ENCODE results near the gene IFFO2. TPM values are rescaled to one million over a fixed set of nuclear protein-coding genes. Genes with fewer than 3 reads are reported as not detected.
"Not testable (repeated sequence)": the region's sequence is repeated elsewhere in the genome, so short reads cannot be mapped to it uniquely, and the experiment has no call there.

IFFO2 gene
- total RNA-seq, 2 experiments from 2014 or later = 48.3 to 62.7 TPM

- ChIA-PET CTCF (interaction anchor here (0.8 to 1.8 kb wide), 4 partner anchors 8 to 197 kb away, joined by 3 to 9 read pairs (median 4); no protein-coding TSS in a partner anchor), POLR2A (interaction anchor here (0.5 kb wide), 1 partner anchor 118 kb away, joined by 3 read pairs; no protein-coding TSS in a partner anchor)
- DNase-seq (no peak), ATAC-seq (no peak)
- Mint-ChIP-seq H3K36me3 (ENCODE audit: low read depth) (no peaks in the 10 kb centered on the region), H3K27ac (no peak overlapping the region), H3K27me3 (no peaks in the 10 kb centered on the region), H3K4me1 (no peaks in the 10 kb centered on the region), H3K4me3 (no peak overlapping the region), H3K9me3 (ENCODE audit: low read depth) (no peaks in the 10 kb centered on the region)
- intact Hi-C loops (cut with DNase I, micrococcal nuclease) = no loop called here
Measured at GRCh38 chr1:18893120-18893519, 63.4 kb downstream of the IFFO2 start.

- H3K27me3 Mint-ChIP-seq, CTCF ChIA-PET, POLR2A ChIA-PET: not testable (repeated sequence)
Measured at GRCh38 chr1:18891858-18892257, 64.6 kb downstream of the IFFO2 start.

GRCh38 chr1:18891426-18891780 lies 65.1 kb downstream of the IFFO2 start:
- H3K9me3 Mint-ChIP-seq (ENCODE audit: low read depth) = no peaks in the 10 kb centered on the region
- no peak overlapping the region for H3K27ac Mint-ChIP-seq
- DNase-seq (no peak), ATAC-seq (no peak)
- no peaks in the 10 kb centered on the region for H3K27me3 Mint-ChIP-seq
- intact Hi-C loops (cut with DNase I, micrococcal nuclease) = no loop called here
- H3K4me1 Mint-ChIP-seq = no peaks in the 10 kb centered on the region
- CTCF ChIA-PET = no interaction called here
- H3K36me3 Mint-ChIP-seq (ENCODE audit: low read depth) = no peaks in the 10 kb centered on the region
- H3K4me3 Mint-ChIP-seq = no peak overlapping the region
- POLR2A ChIA-PET = no interaction called here

More at GRCh38 chr1:18891858-18892257, 64.6 kb downstream of the IFFO2 start:
- ATAC-seq; intact Hi-C loops (cut with DNase I, micrococcal nuclease); H3K4me3 Mint-ChIP-seq; H3K36me3 Mint-ChIP-seq (ENCODE audit: low read depth); H3K4me1 Mint-ChIP-seq; DNase-seq; H3K9me3 Mint-ChIP-seq (ENCODE audit: low read depth); H3K27ac Mint-ChIP-seq: not testable (repeated sequence)

GRCh38 chr1:18890706-18891425 lies 65.6 kb downstream of the IFFO2 start:
- ATAC-seq (no peak), DNase-seq (no peak)
- POLR2A ChIA-PET = no interaction called here
- Mint-ChIP-seq H3K36me3 (ENCODE audit: low read depth) (no peaks in the 10 kb centered on the region), H3K27me3 (no peaks in the 10 kb centered on the region), H3K27ac (no peak overlapping the region), H3K4me3 (no peak overlapping the region), H3K9me3 (ENCODE audit: low read depth) (no peaks in the 10 kb centered on the region), H3K4me1 (no peaks in the 10 kb centered on the region)
- intact Hi-C loops (cut with DNase I, micrococcal nuclease) = no loop called here
- CTCF ChIA-PET = no interaction called here

GRCh38 chr1:18886003-18886335 lies 70.5 kb downstream of the IFFO2 start:
- H3K36me3 Mint-ChIP-seq (ENCODE audit: low read depth) = no peaks in the 10 kb centered on the region
- H3K27me3 Mint-ChIP-seq = no peaks in the 10 kb centered on the region
- H3K9me3 Mint-ChIP-seq (ENCODE audit: low read depth) = no peaks in the 10 kb centered on the region
- H3K4me1 Mint-ChIP-seq = no peaks in the 10 kb centered on the region
- POLR2A ChIA-PET = no interaction called here
- no peak for ATAC-seq
- H3K4me3 Mint-ChIP-seq = no peak overlapping the region
- CTCF ChIA-PET = interaction anchor here (1.3 kb wide), 1 partner anchor 134 kb away, joined by 3 read pairs; no protein-coding TSS in a partner anchor
- H3K27ac Mint-ChIP-seq = no peak overlapping the region
- intact Hi-C loops (cut with DNase I, micrococcal nuclease) = no loop called here
- DNase-seq = no peak

- POLR2A ChIA-PET = no interaction called here
- DNase-seq (no peak), ATAC-seq (no peak)
- Mint-ChIP-seq H3K27me3 (no peaks in the 10 kb centered on the region), H3K9me3 (ENCODE audit: low read depth) (no peaks in the 10 kb centered on the region), H3K4me3 (no peak overlapping the region), H3K27ac (no peak overlapping the region), H3K36me3 (ENCODE audit: low read depth) (no peaks in the 10 kb centered on the region), H3K4me1 (no peaks in the 10 kb centered on the region)
- CTCF ChIA-PET = interaction anchor here (0.7 to 2.4 kb wide), 10 partner anchors 8 to 288 kb away, joined by 3 to 16 read pairs (median 4); no protein-coding TSS in a partner anchor
- intact Hi-C loops (cut with DNase I, micrococcal nuclease) = no loop called here
Measured at GRCh38 chr1:18885311-18886002, 71.0 kb downstream of the IFFO2 start.

- H3K27me3 Mint-ChIP-seq = no peaks in the 10 kb centered on the region
- ChIA-PET CTCF (interaction anchor here (0.6 to 2.4 kb wide), 25 partner anchors 9 to 334 kb away, joined by 3 to 16 read pairs (median 4); no protein-coding TSS in a partner anchor), POLR2A (interaction anchor here (0.6 to 0.8 kb wide), 2 partner anchors 190 to 366 kb away, joined by 3 to 12 read pairs; no protein-coding TSS in a partner anchor)
- ATAC-seq (no peak), DNase-seq (no peak)
- no peaks in the 10 kb centered on the region for H3K9me3 Mint-ChIP-seq (ENCODE audit: low read depth)
- intact Hi-C loops (cut with DNase I, micrococcal nuclease) = loop anchor here (1.0 kb wide), 3 partner anchors 88 to 357 kb away; no protein-coding TSS in a partner anchor
- no peak overlapping the region for H3K4me3 Mint-ChIP-seq
- no peaks in the 10 kb centered on the region for H3K4me1 Mint-ChIP-seq
- H3K36me3 Mint-ChIP-seq (ENCODE audit: low read depth) = no peaks in the 10 kb centered on the region
- no peak overlapping the region for H3K27ac Mint-ChIP-seq
Measured at GRCh38 chr1:18884727-18885126, 71.7 kb downstream of the IFFO2 start.

- no peak for ATAC-seq
- no peaks in the 10 kb centered on the region for H3K27me3 Mint-ChIP-seq
- no peaks in the 10 kb centered on the region for H3K4me1 Mint-ChIP-seq
- H3K4me3 Mint-ChIP-seq = no peak overlapping the region
- ChIA-PET POLR2A (interaction anchor here (0.6 to 0.8 kb wide), 2 partner anchors 190 to 366 kb away, joined by 3 to 12 read pairs; no protein-coding TSS in a partner anchor), CTCF (interaction anchor here (0.6 to 2.4 kb wide), 33 partner anchors 9 to 357 kb away, joined by 3 to 16 read pairs (median 4); no protein-coding TSS in a partner anchor)
- no peaks in the 10 kb centered on the region for H3K9me3 Mint-ChIP-seq (ENCODE audit: low read depth)
- no peak overlapping the region for H3K27ac Mint-ChIP-seq
- H3K36me3 Mint-ChIP-seq (ENCODE audit: low read depth) = no peaks in the 10 kb centered on the region
- no peak for DNase-seq
- intact Hi-C loops (cut with DNase I, micrococcal nuclease) = loop anchor here (1.0 kb wide), 3 partner anchors 88 to 357 kb away; no protein-coding TSS in a partner anchor
Measured at GRCh38 chr1:18884419-18884717, 72.1 kb downstream of the IFFO2 start.

- peak; percentile 87 for ATAC-seq
- POLR2A ChIA-PET = interaction anchor here (0.6 to 0.8 kb wide), 2 partner anchors 191 to 366 kb away, joined by 3 to 12 read pairs; no protein-coding TSS in a partner anchor
- H3K36me3 Mint-ChIP-seq (ENCODE audit: low read depth) = no peaks in the 10 kb centered on the region
- H3K4me1 Mint-ChIP-seq = no peaks in the 10 kb centered on the region
- intact Hi-C loops (cut with DNase I, micrococcal nuclease) = loop anchor here (1.0 kb wide), 3 partner anchors 88 to 357 kb away; no protein-coding TSS in a partner anchor
- H3K9me3 Mint-ChIP-seq (ENCODE audit: low read depth) = no peaks in the 10 kb centered on the region
- CTCF ChIA-PET = interaction anchor here (0.6 to 2.4 kb wide), 34 partner anchors 9 to 760 kb away, joined by 3 to 16 read pairs (median 3); no protein-coding TSS in a partner anchor
- DNase-seq = peak; percentile 85
- H3K4me3 Mint-ChIP-seq = no peak overlapping the region
- no peak overlapping the region for H3K27ac Mint-ChIP-seq
- no peaks in the 10 kb centered on the region for H3K27me3 Mint-ChIP-seq
Measured at GRCh38 chr1:18883636-18884418, 72.6 kb downstream of the IFFO2 start.

- ChIA-PET POLR2A (no interaction called here), CTCF (interaction anchor here (0.6 to 2.4 kb wide), 8 partner anchors 8 to 993 kb away, joined by 3 to 16 read pairs (median 3); no protein-coding TSS in a partner anchor)
- no peaks in the 10 kb centered on the region for H3K27me3 Mint-ChIP-seq
- H3K9me3 Mint-ChIP-seq (ENCODE audit: low read depth) = no peaks in the 10 kb centered on the region
- H3K36me3 Mint-ChIP-seq (ENCODE audit: low read depth) = no peaks in the 10 kb centered on the region
- H3K4me1 Mint-ChIP-seq = no peaks in the 10 kb centered on the region
- intact Hi-C loops (cut with DNase I, micrococcal nuclease) = no loop called here
- ATAC-seq = no peak
- H3K4me3 Mint-ChIP-seq = no peak overlapping the region
- no peak for DNase-seq
- no peak overlapping the region for H3K27ac Mint-ChIP-seq
Measured at GRCh38 chr1:18883079-18883478, 73.4 kb downstream of the IFFO2 start.

- intact Hi-C loops (cut with DNase I, micrococcal nuclease) = no loop called here
- no peaks in the 10 kb centered on the region for H3K27me3 Mint-ChIP-seq
- CTCF ChIA-PET = interaction anchor here (0.6 kb wide), 1 partner anchor 994 kb away, joined by 3 read pairs; no protein-coding TSS in a partner anchor
- DNase-seq = no peak
- no peaks in the 10 kb centered on the region for H3K36me3 Mint-ChIP-seq (ENCODE audit: low read depth)
- H3K4me1 Mint-ChIP-seq = no peaks in the 10 kb centered on the region
- no peak overlapping the region for H3K4me3 Mint-ChIP-seq
- POLR2A ChIA-PET = no interaction called here
- H3K27ac Mint-ChIP-seq = no peak overlapping the region
- H3K9me3 Mint-ChIP-seq (ENCODE audit: low read depth) = no peaks in the 10 kb centered on the region
- ATAC-seq = no peak
Measured at GRCh38 chr1:18882486-18882885, 74.0 kb downstream of the IFFO2 start.

Measured in activated CD4-positive, alpha-beta T cell treated with anti-CD3 and anti-CD28 coated beads for 36 hours (primary cell).